ENCODE results near the gene ZFYVE28. TPM values are rescaled to one million over a fixed set of nuclear protein-coding genes. Genes with fewer than 3 reads are reported as not detected.

ZFYVE28 gene
- total RNA-seq, 2 donors from 2014 or later = 5.7 to 16.8 TPM

DNA sequence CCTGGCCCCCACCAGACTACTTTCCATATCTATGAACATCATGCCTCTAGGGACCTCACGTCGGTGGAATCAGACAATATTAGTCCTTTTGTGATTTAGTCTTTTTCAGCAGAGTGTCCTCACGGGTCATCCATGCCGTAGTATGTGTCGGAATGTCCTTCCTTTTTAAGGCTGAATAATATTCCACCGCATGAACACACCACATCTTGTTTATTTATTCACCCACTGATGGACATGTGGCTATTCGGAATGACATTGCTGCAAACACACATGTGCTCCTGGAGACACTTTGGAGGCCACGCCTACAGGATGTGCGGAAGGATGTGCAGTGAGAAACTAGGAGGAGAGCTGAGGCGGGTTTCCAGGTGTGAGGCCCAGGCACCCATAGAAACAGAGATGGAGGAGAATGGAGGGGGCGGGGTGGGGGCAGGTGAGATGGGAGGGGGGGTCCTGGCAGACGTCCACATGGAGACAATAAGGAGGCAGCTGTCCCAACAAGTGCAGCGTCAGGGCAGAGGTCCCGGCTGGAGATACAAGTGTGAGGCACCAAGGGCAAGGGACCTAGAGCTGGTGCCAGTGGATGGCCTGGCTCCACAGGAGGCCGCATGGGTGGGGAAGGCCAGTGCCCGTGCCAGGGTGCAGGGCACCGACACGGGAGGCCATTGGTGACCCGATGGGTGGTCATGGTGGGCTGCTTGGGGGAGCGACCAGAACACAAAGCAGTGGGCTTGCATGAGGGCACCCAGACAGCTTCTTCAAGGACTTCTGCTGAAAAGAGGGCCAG, 20.7 kb downstream of the ZFYVE28 start:
- no peaks in the 10 kb centered on the region for H3K36me3 ChIP-seq (replicated peaks in 1 of 2; ENCODE audit: insufficient read depth in 1 of 2, low read depth in 2 of 2)
- no peaks in the 10 kb centered on the region for H3K9me3 ChIP-seq
- intact Hi-C loops (cut with DNase I) = no loop called here
- H3K4me3 ChIP-seq = no peak overlapping the region
- peaks cover 37% of the 10 kb centered on the region for H3K4me1 ChIP-seq
- H3K27me3 ChIP-seq = no peaks in the 10 kb centered on the region
- no peak for TF ChIP-seq POLR2A (IDR thresholded peaks at IDR 0.05)
- TF ChIP-seq, protein P1, sequence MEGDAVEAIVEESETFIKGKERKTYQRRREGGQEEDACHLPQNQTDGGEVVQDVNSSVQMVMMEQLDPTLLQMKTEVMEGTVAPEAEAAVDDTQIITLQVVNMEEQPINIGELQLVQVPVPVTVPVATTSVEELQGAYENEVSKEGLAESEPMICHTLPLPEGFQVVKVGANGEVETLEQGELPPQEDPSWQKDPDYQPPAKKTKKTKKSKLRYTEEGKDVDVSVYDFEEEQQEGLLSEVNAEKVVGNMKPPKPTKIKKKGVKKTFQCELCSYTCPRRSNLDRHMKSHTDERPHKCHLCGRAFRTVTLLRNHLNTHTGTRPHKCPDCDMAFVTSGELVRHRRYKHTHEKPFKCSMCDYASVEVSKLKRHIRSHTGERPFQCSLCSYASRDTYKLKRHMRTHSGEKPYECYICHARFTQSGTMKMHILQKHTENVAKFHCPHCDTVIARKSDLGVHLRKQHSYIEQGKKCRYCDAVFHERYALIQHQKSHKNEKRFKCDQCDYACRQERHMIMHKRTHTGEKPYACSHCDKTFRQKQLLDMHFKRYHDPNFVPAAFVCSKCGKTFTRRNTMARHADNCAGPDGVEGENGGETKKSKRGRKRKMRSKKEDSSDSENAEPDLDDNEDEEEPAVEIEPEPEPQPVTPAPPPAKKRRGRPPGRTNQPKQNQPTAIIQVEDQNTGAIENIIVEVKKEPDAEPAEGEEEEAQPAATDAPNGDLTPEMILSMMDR (IDR thresholded peaks at IDR 0.05) = no peak
- no peak overlapping the region for H3K27ac ChIP-seq
- WGBS, 2 donors = 76 to 79% methylated on average over 20 of the region's 20 CpGs
- no peak for ATAC-seq
- DNase-seq = no peak

DNA sequence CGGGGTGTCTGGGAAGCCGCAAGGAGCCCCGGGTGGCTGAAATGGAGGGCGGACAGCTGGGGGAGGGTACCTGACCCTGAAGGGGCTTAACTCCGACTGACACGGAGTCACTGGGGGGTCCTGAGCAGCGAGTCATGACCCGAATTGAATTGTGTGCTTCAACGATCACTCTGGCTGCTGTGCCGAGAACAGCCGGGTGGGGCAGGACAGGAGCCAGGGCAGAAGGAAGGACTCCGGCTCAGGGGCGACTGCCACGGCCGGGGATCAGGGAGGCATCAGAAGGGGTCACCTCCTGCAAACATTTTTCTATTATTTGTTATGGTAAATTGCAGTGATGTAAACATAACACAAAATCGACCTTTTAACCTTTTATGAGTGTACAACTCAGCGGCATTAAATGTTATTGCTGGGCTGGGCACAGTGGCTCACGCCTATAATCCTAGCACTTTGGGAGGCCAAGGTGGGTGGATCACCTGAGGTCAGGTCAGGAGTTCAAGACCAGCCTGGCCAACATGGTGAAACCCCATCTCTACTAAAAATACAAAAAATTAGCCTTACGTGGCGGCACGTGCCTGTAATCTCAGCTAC, 21.6 kb downstream of the ZFYVE28 start:
- H3K36me3 ChIP-seq (replicated peaks in 1 of 2; ENCODE audit: insufficient read depth in 1 of 2, low read depth in 2 of 2) = no peaks in the 10 kb centered on the region
- ATAC-seq (no peak), DNase-seq (no peak)
- TF ChIP-seq, protein P1 (IDR thresholded peaks at IDR 0.05) = no peak
- no peak for TF ChIP-seq POLR2A (IDR thresholded peaks at IDR 0.05)
- no peaks in the 10 kb centered on the region for H3K27me3 ChIP-seq
- peaks cover 28% of the 10 kb centered on the region for H3K4me1 ChIP-seq
- H3K4me3 ChIP-seq = no peak overlapping the region
- no peaks in the 10 kb centered on the region for H3K9me3 ChIP-seq
- no peak overlapping the region for H3K27ac ChIP-seq
- 79 to 89% methylated on average over 15 to 20 of the region's 21 CpGs for WGBS, 2 donors
- intact Hi-C loops (cut with DNase I) = no loop called here

DNA sequence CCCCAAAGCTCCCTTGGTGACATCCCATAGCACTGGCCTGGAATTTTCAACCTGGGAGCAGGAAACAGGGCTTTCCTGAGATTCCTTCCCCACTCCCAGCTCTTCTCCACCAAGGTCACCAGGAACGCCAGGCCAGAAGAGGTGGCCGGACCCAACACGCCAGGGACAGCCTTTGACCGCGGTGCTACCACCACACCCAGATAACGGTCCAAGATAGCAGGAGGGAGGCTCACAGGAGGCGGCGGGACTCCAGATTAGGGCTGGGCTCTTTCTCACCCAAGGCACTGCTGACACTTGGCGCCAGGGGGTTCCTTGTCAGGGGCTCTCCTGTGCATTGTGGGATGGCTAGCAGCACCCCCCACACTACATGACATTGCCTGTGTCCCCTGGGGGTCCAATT, 22.9 kb downstream of the ZFYVE28 start:
- 88 to 100% methylated on average over 2 to 9 of the region's 9 CpGs for WGBS, 2 donors
- TF ChIP-seq POLR2A (IDR thresholded peaks at IDR 0.05) = no peak
- TF ChIP-seq, protein P1 (IDR thresholded peaks at IDR 0.05) = no peak
- no peak for ATAC-seq
- no peaks in the 10 kb centered on the region for H3K9me3 ChIP-seq
- H3K36me3 ChIP-seq (replicated peaks in 1 of 2; ENCODE audit: insufficient read depth in 1 of 2, low read depth in 2 of 2) = no peaks in the 10 kb centered on the region
- H3K27me3 ChIP-seq = no peaks in the 10 kb centered on the region
- H3K4me1 ChIP-seq = peaks cover 15% of the 10 kb centered on the region
- no peak for DNase-seq
- no peak overlapping the region for H3K4me3 ChIP-seq
- H3K27ac ChIP-seq = no peak overlapping the region
- intact Hi-C loops (cut with DNase I) = no loop called here

DNA sequence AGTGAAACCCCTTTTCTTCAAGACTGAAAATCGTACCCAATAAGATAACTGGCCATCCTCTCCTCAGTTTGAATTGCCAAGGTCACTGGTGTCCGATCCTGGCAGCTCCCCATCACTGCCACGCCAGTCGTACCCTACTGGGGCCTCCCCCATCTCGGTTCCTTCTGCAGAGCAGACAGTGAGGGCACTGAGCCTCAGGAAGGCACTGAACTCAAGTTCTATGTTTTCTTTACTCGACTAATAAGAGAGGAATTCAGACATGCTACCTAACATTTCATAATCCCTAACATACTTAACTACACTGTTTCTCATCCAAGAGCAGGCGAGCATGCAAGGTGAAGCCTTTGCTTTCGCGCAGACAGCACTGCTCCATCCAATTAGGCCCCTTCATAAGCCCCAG, 23.4 kb downstream of the ZFYVE28 start:
- TF ChIP-seq, protein P1 (IDR thresholded peaks at IDR 0.05) = no peak
- no peak for TF ChIP-seq POLR2A (IDR thresholded peaks at IDR 0.05)
- Histone ChIP-seq H3K36me3 (replicated peaks in 1 of 2; ENCODE audit: insufficient read depth in 1 of 2, low read depth in 2 of 2) (no peaks in the 10 kb centered on the region), H3K4me3 (no peak overlapping the region), H3K9me3 (no peaks in the 10 kb centered on the region), H3K27ac (no peak overlapping the region), H3K27me3 (no peaks in the 10 kb centered on the region), H3K4me1 (peaks cover 13% of the 10 kb centered on the region)
- ATAC-seq (no peak), DNase-seq (no peak)
- intact Hi-C loops (cut with DNase I) = no loop called here
- WGBS, 2 donors = 74 to 83% methylated on average over 9 of the region's 9 CpGs

Data from body of pancreas (tissue), 4 donors.